HEK293 (cell line): ENCODE data around the gene DCC.
"Not testable (repeated sequence)": the region's sequence is repeated elsewhere in the genome, so short reads cannot be mapped to it uniquely, and the experiment has no call there.

Source experiments
- CTCF ChIA-PET: fragments of 350-600 bp; formaldehyde crosslinking; extraction: SDS; loops from one replicate; lab custom pipeline; 2021; ENCODE audit warnings: antibody characterized with exemption; lab: Yijun Ruan, JAX
- POLR2A ChIA-PET: fragments of 300-600 bp; formaldehyde crosslinking; extraction: SDS; loops from one replicate; lab custom pipeline; 2020; ENCODE audit warnings: antibody characterized with exemption, inconsistent platforms; lab: Yijun Ruan, JAX
- H3K27ac ChIP-seq: fragments of 200-500 bp; sonication (Bioruptor generic); 2 replicates; pipeline ENCODE4 v1.5.1; 2014; ENCODE audit warnings: low read depth, low read length, control low read depth, inconsistent platforms; ENCODE audit errors: extremely low read depth
- H3K36me3 ChIP-seq, 2 experiments: fragments of 200-500 bp in 1 of 2; sonication (Bioruptor generic) in 1 of 2; 1 replicate in 1 of 2; 2 replicates in 1 of 2; pipeline ENCODE4 v1.5.1; 2014 to 2017; ENCODE audit warnings: inconsistent platforms in 2 of 2, low read length in 2 of 2; ENCODE audit not compliant: control insufficient read depth in 2 of 2, insufficient read depth in 1 of 2
- H3K4me1 ChIP-seq: fragments of 200-500 bp; sonication (Bioruptor generic); 2 replicates; pipeline ENCODE4 v1.5.1; 2014; ENCODE audit warnings: mild to moderate bottlenecking, low read length, inconsistent platforms; ENCODE audit not compliant: control insufficient read depth, insufficient read depth
- H3K4me3 ChIP-seq: 2 replicates; pipeline ENCODE4 v1.5.1; 2011; ENCODE audit warnings: low read depth, mild to moderate bottlenecking, control low read depth, low read length, moderate library complexity
- H3K9me3 ChIP-seq: fragments of 200-500 bp; sonication (Bioruptor generic); 2 replicates; pipeline ENCODE4 v1.5.1; 2014; ENCODE audit warnings: low read depth, low read length, inconsistent platforms; ENCODE audit not compliant: control insufficient read depth, insufficient read depth
- BCL11B ChIP-seq: fragments of 450-650 bp; formaldehyde crosslinking; IDR thresholded peaks from 2 replicates; pipeline ENCODE4 v1.5.1; 2016; ENCODE audit warnings: low read depth, missing biosample characterization, missing genetic modification characterization
- GFI1B ChIP-seq: fragments of 450-650 bp; formaldehyde crosslinking; IDR thresholded peaks from 2 replicates; pipeline ENCODE4 v1.5.1; 2016; ENCODE audit warnings: missing biosample characterization, missing genetic modification characterization
- REPIN1 ChIP-seq: fragments of 450-650 bp; formaldehyde crosslinking; IDR thresholded peaks from 2 replicates; pipeline ENCODE4 v1.5.1; 2017; ENCODE audit warnings: missing biosample characterization, missing genetic modification characterization, low read depth
- SP2 ChIP-seq: fragments of 450-650 bp; formaldehyde crosslinking; IDR thresholded peaks from 2 replicates; pipeline ENCODE4 v1.5.1; 2016; ENCODE audit warnings: missing biosample characterization, missing genetic modification characterization
- TCF7L2 ChIP-seq: IDR thresholded peaks from 2 replicates; pipeline ENCODE4 v1.6.1; 2011; ENCODE audit warnings: low read depth, mild to moderate bottlenecking, inconsistent platforms, low read length, moderate library complexity, borderline replicate concordance
- YY1 ChIP-seq: fragments of 450-650 bp; formaldehyde crosslinking; IDR thresholded peaks from 2 replicates; pipeline ENCODE4 v1.5.1; 2018; ENCODE audit warnings: missing biosample characterization, missing genetic modification characterization
- ZFP69B ChIP-seq: fragments of 450-650 bp; formaldehyde crosslinking; IDR thresholded peaks from 2 replicates; pipeline ENCODE4 v1.5.1; 2016; ENCODE audit warnings: missing biosample characterization, missing genetic modification characterization
- ZNF184 ChIP-seq: fragments of 450-650 bp; IDR thresholded peaks from 2 replicates; pipeline ENCODE4 v1.5.1; 2018; ENCODE audit warnings: missing biosample characterization, mild to moderate bottlenecking, missing genetic modification characterization
- ZNF24 ChIP-seq: fragments of 450-650 bp; formaldehyde crosslinking; IDR thresholded peaks from 2 replicates; pipeline ENCODE4 v1.5.1; 2016; ENCODE audit warnings: missing biosample characterization, missing genetic modification characterization
- ZNF248 ChIP-seq: fragments of 450-650 bp; formaldehyde crosslinking; IDR thresholded peaks from 2 replicates; pipeline ENCODE4 v1.5.1; 2017; ENCODE audit warnings: missing biosample characterization, missing genetic modification characterization
- ZNF416 ChIP-seq: fragments of 450-650 bp; formaldehyde crosslinking; IDR thresholded peaks from 2 replicates; pipeline ENCODE4 v1.5.1; 2016; ENCODE audit warnings: missing biosample characterization, missing genetic modification characterization
- ZNF660 ChIP-seq: fragments of 450-650 bp; IDR thresholded peaks from 2 replicates; pipeline ENCODE4 v1.5.1; 2018; ENCODE audit warnings: missing biosample characterization, mild to moderate bottlenecking, missing genetic modification characterization
- TF ChIP-seq, protein P1 (sequence below): fragments of 450-650 bp; formaldehyde crosslinking; IDR thresholded peaks from 2 replicates; pipeline ENCODE4 v1.5.1; 2016; ENCODE audit warnings: missing biosample characterization, missing genetic modification characterization
- TF ChIP-seq, protein P2 (sequence below): fragments of 450-650 bp; formaldehyde crosslinking; IDR thresholded peaks from 2 replicates; pipeline ENCODE4 v1.5.1; 2017; ENCODE audit warnings: missing biosample characterization, mild to moderate bottlenecking, missing genetic modification characterization, moderate library complexity
- TF ChIP-seq, protein P3 (sequence below): fragments of 450-650 bp; formaldehyde crosslinking; IDR thresholded peaks from 2 replicates; pipeline ENCODE4 v1.5.1; 2016; ENCODE audit warnings: missing biosample characterization, missing genetic modification characterization
- TF ChIP-seq, protein P4 (sequence below): fragments of 450-650 bp; formaldehyde crosslinking; IDR thresholded peaks from 2 replicates; pipeline ENCODE4 v1.5.1; 2016; ENCODE audit warnings: missing biosample characterization, missing genetic modification characterization
- TF ChIP-seq, protein P5 (sequence below): fragments of 450-650 bp; formaldehyde crosslinking; IDR thresholded peaks from 2 replicates; pipeline ENCODE4 v1.5.1; 2016; ENCODE audit warnings: missing biosample characterization, missing genetic modification characterization
- TF ChIP-seq, protein P6 (sequence below): fragments of 450-650 bp; formaldehyde crosslinking; IDR thresholded peaks from 2 replicates; pipeline ENCODE4 v1.5.1; 2016; ENCODE audit warnings: missing biosample characterization, missing genetic modification characterization

Gene DCC

DNA sequence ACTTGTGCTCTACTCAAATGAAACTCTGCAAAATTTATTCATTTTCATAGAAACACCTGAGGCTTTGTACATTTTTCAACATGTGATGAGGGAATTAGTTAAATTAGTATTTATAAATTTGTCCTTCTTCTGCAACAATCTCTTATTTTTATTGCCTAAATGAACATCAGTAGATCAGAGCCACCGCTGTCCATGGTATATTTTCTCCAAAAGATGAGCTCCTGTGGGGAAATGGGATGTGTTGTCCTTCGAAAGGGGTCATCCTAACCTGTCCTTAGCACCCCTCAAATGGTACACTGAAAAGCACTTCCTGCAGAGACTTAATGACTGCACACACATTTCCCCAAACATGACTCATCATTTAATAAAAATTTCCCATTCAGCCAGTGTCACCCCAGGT, 1169.9 kb downstream of the DCC start (continued):
- no peak for TF ChIP-seq YY1
- TF ChIP-seq, protein P1, sequence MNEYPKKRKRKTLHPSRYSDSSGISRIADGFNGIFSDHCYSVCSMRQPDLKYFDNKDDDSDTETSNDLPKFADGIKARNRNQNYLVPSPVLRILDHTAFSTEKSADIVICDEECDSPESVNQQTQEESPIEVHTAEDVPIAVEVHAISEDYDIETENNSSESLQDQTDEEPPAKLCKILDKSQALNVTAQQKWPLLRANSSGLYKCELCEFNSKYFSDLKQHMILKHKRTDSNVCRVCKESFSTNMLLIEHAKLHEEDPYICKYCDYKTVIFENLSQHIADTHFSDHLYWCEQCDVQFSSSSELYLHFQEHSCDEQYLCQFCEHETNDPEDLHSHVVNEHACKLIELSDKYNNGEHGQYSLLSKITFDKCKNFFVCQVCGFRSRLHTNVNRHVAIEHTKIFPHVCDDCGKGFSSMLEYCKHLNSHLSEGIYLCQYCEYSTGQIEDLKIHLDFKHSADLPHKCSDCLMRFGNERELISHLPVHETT (tag by site-specific recombination), result no peak
- no peak for TF ChIP-seq REPIN1
- TF ChIP-seq ZNF248 (tag by site-specific recombination), result no peak
- no peak for TF ChIP-seq ZNF24
- no peak for TF ChIP-seq ZFP69B (tag by site-specific recombination)
- no peak for TF ChIP-seq BCL11B (tag by site-specific recombination)
- no peak for TF ChIP-seq ZNF416

DNA sequence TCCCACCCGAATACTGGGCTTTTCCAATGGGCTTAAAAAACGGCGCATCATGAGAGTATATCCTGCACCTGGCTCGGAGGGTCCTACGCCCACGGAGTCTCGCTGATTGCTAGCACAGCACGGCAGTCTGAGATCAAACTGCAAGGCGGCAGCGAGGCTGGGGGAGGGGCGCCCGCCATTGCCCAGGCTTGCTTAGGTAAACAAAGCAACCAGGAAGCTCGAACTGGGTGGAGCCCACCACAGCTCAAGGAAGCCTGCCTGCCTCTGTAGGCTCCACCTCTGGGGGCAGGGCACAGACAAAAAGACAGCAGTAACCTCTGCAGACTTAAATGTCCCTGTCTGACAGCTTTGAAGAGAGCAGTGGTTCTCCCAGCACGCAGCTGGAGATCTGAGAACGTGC, 1171.7 kb downstream of the DCC start:
- POLR2A ChIA-PET, H3K4me3 ChIP-seq, H3K9me3 ChIP-seq, H3K36me3 ChIP-seq, H3K4me1 ChIP-seq, H3K27ac ChIP-seq: not testable (repeated sequence)
- CTCF ChIA-PET, result interaction anchor here (0.6 kb wide), 1 partner anchor 982 kb away, joined by 3 read pairs; no protein-coding TSS in a partner anchor

DNA sequence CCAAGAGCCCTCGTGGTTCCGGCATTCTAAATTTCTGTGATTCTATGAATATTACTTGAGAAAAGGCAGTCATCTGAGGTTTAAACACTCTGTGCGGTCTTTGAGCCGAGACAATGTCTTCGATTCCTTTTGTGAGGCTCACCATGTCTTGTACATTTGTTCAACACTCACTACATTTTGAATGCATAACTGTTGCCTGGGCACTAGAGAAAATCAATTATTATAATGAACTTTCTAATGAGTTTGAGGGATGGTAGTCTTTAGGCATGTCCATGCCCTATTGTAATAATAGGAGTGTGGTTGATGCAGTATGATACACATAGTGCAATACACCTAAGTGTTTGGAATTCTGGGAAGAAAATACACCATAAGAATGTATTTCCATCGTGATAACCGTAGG, 1181.1 kb downstream of the DCC start:
- Histone ChIP-seq H3K4me1 (no peaks in the 10 kb centered on the region), H3K9me3 (no peaks in the 10 kb centered on the region), H3K27ac (no peak overlapping the region), H3K4me3 (no peak overlapping the region), H3K36me3 (no peaks in the 10 kb centered on the region)
- POLR2A ChIA-PET, result no interaction called here
- CTCF ChIA-PET, result no interaction called here
- TF ChIP-seq, protein P2, sequence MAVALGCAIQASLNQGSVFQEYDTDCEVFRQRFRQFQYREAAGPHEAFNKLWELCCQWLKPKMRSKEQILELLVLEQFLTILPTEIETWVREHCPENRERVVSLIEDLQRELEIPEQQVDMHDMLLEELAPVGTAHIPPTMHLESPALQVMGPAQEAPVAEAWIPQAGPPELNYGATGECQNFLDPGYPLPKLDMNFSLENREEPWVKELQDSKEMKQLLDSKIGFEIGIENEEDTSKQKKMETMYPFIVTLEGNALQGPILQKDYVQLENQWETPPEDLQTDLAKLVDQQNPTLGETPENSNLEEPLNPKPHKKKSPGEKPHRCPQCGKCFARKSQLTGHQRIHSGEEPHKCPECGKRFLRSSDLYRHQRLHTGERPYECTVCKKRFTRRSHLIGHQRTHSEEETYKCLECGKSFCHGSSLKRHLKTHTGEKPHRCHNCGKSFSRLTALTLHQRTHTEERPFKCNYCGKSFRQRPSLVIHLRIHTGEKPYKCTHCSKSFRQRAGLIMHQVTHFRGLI, result no peak
- TF ChIP-seq ZNF184 (no peak), SP2 (tag by site-specific recombination) (no peak), ZNF660 (tag by site-specific recombination) (no peak), GFI1B (tag by site-specific recombination) (no peak), TCF7L2 (no peak)
- TF ChIP-seq, protein P3, sequence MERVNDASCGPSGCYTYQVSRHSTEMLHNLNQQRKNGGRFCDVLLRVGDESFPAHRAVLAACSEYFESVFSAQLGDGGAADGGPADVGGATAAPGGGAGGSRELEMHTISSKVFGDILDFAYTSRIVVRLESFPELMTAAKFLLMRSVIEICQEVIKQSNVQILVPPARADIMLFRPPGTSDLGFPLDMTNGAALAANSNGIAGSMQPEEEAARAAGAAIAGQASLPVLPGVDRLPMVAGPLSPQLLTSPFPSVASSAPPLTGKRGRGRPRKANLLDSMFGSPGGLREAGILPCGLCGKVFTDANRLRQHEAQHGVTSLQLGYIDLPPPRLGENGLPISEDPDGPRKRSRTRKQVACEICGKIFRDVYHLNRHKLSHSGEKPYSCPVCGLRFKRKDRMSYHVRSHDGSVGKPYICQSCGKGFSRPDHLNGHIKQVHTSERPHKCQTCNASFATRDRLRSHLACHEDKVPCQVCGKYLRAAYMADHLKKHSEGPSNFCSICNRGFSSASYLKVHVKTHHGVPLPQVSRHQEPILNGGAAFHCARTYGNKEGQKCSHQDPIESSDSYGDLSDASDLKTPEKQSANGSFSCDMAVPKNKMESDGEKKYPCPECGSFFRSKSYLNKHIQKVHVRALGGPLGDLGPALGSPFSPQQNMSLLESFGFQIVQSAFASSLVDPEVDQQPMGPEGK, result no peak
- TF ChIP-seq, protein P4, sequence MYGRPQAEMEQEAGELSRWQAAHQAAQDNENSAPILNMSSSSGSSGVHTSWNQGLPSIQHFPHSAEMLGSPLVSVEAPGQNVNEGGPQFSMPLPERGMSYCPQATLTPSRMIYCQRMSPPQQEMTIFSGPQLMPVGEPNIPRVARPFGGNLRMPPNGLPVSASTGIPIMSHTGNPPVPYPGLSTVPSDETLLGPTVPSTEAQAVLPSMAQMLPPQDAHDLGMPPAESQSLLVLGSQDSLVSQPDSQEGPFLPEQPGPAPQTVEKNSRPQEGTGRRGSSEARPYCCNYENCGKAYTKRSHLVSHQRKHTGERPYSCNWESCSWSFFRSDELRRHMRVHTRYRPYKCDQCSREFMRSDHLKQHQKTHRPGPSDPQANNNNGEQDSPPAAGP (tag by site-specific recombination), result no peak
- TF ChIP-seq, protein P5, sequence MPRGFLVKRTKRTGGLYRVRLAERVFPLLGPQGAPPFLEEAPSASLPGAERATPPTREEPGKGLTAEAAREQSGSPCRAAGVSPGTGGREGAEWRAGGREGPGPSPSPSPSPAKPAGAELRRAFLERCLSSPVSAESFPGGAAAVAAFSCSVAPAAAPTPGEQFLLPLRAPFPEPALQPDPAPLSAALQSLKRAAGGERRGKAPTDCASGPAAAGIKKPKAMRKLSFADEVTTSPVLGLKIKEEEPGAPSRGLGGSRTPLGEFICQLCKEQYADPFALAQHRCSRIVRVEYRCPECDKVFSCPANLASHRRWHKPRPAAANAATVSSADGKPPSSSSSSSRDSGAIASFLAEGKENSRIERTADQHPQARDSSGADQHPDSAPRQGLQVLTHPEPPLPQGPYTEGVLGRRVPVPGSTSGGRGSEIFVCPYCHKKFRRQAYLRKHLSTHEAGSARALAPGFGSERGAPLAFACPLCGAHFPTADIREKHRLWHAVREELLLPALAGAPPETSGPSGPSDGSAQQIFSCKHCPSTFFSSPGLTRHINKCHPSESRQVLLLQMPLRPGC (tag by site-specific recombination), result no peak
- TF ChIP-seq, protein P6, sequence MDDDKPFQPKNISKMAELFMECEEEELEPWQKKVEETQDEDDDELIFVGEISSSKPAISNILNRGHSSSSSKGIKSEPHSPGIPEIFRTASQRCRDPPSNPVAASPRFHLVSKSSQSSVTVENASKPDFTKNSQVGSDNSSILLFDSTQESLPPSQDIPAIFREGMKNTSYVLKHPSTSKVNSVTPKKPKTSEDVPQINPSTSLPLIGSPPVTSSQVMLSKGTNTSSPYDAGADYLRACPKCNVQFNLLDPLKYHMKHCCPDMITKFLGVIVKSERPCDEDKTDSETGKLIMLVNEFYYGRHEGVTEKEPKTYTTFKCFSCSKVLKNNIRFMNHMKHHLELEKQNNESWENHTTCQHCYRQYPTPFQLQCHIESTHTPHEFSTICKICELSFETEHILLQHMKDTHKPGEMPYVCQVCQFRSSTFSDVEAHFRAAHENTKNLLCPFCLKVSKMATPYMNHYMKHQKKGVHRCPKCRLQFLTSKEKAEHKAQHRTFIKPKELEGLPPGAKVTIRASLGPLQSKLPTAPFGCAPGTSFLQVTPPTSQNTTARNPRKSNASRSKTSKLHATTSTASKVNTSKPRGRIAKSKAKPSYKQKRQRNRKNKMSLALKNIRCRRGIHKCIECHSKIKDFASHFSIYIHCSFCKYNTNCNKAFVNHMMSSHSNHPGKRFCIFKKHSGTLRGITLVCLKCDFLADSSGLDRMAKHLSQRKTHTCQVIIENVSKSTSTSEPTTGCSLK, result no peak
